NCI-H748 (cell line): Measurements from ENCODE around the gene FAM222A.
"Not testable (repeated sequence)": the region's sequence is repeated elsewhere in the genome, so short reads cannot be mapped to it uniquely, and the experiment has no call there.

Experiments used
- DNase-seq: peaks from one replicate; lab custom pipeline; 2025; ENCODE audit not compliant: unreplicated experiment; lab: John Stamatoyannopoulos, UW

The FAM222A gene

GRCh38 chr12:109693653-109694600, 19.7 kb upstream of the FAM222A start:
- no peak for DNase-seq

GRCh38 chr12:109694629-109695028, 19.0 kb upstream of the FAM222A start:
- not testable (repeated sequence) for DNase-seq

GRCh38 chr12:109695416-109695815, 18.2 kb upstream of the FAM222A start:
- DNase-seq = no peak

GRCh38 chr12:109695961-109696461, 17.6 kb upstream of the FAM222A start:
- no peak for DNase-seq

- DNase-seq = no peak
Observed at GRCh38 chr12:109696485-109697269, 16.9 kb upstream of the FAM222A start.

- DNase-seq = no peak
Observed at GRCh38 chr12:109697270-109697553, 16.4 kb upstream of the FAM222A start.

- DNase-seq = no peak
Observed at GRCh38 chr12:109697877-109698468, 15.7 kb upstream of the FAM222A start.

- no peak for DNase-seq
Observed at GRCh38 chr12:109698820-109699219, 14.8 kb upstream of the FAM222A start.

- DNase-seq = no peak
Observed at GRCh38 chr12:109701064-109701463, 12.6 kb upstream of the FAM222A start.

- DNase-seq = no peak
Observed at GRCh38 chr12:109702111-109702841, 11.3 kb upstream of the FAM222A start.

- no peak for DNase-seq
Observed at GRCh38 chr12:109703684-109704083, 9.9 kb upstream of the FAM222A start.

GRCh38 chr12:109704371-109705098, 9.1 kb upstream of the FAM222A start:
- no peak for DNase-seq

GRCh38 chr12:109705291-109705690, 8.3 kb upstream of the FAM222A start:
- DNase-seq = no peak

GRCh38 chr12:109706398-109706746, 7.3 kb upstream of the FAM222A start:
- no peak for DNase-seq

GRCh38 chr12:109706747-109707469, 6.7 kb upstream of the FAM222A start:
- peak; percentile 71 for DNase-seq

GRCh38 chr12:109707470-109707821, 6.2 kb upstream of the FAM222A start:
- DNase-seq = no peak

GRCh38 chr12:109708939-109709338, 4.7 kb upstream of the FAM222A start:
- no peak for DNase-seq

- no peak for DNase-seq
Observed at GRCh38 chr12:109709401-109709991, 4.1 kb upstream of the FAM222A start.

GRCh38 chr12:109710205-109710746, 3.3 kb upstream of the FAM222A start:
- DNase-seq = no peak
